HFFc6 (cell line): ENCODE data around the gene PRPF40A. TPM values are rescaled to one million over a fixed set of nuclear protein-coding genes. Genes with fewer than 3 reads are reported as not detected.
"Not testable (repeated sequence)": the region's sequence is repeated elsewhere in the genome, so short reads cannot be mapped to it uniquely, and the experiment has no call there.

ENCODE experiments used
- DNase-seq: peaks from one replicate; pipeline ENCODE4 v3.0.0-alpha.2; 2018
- H3K27ac Mint-ChIP-seq: 2 replicates; pipeline ENCODE4 v1.8.0; 2020; ENCODE audit warnings: mild to moderate bottlenecking, mixed read lengths
- H3K27me3 Mint-ChIP-seq: 2 replicates; pipeline ENCODE4 v1.8.0; 2021; ENCODE audit warnings: mild to moderate bottlenecking, moderate library complexity, mixed read lengths; ENCODE audit not compliant: insufficient read depth
- H3K36me3 Mint-ChIP-seq: 2 replicates; pipeline ENCODE4 v1.8.0; 2021; ENCODE audit warnings: low read depth, mixed read lengths
- H3K4me1 Mint-ChIP-seq: 2 replicates; pipeline ENCODE4 v1.8.0; 2020; ENCODE audit warnings: low read depth, mixed read lengths
- H3K4me3 Mint-ChIP-seq: 2 replicates; pipeline ENCODE4 v1.8.0; 2020; ENCODE audit warnings: mild to moderate bottlenecking, moderate library complexity, mixed read lengths
- H3K9me3 Mint-ChIP-seq: 2 replicates; pipeline ENCODE4 v1.8.0; 2020; ENCODE audit warnings: mild to moderate bottlenecking, mixed read lengths
- CTCF ChIP-seq: fragments of 200-600 bp; sonication (generic); IDR thresholded peaks from 2 replicates; pipeline ENCODE4 v1.5.0; 2021; ENCODE audit warnings: antibody characterized with exemption, mild to moderate bottlenecking
- total RNA-seq, 6 experiments: library from RNA; stranded (reverse); fragmentation: NEBNext Ultra II Directional; extraction: Animal tissue kit (Norgen Biotek cat#: 25700); gene quantifications; 2 replicates in 1 of 6; 3 replicates in 5 of 6; pipeline ENCODE4 v1.2.3, GENCODE V29; 2021

The PRPF40A gene
- total RNA-seq, 6 experiments from 2014 or later: 88.8 to 105 (median 99.1) TPM

- no peak overlapping the region for H3K4me3 Mint-ChIP-seq
- no peaks in the 10 kb centered on the region for H3K27me3 Mint-ChIP-seq
- peaks cover 12% of the 10 kb centered on the region for H3K36me3 Mint-ChIP-seq
- no peak overlapping the region for H3K27ac Mint-ChIP-seq
- H3K9me3 Mint-ChIP-seq: no peaks in the 10 kb centered on the region
- H3K4me1 Mint-ChIP-seq: no peaks in the 10 kb centered on the region
- no peak for TF ChIP-seq CTCF
- DNase-seq: no peak
Measured at GRCh38 chr2:152738438-152738837, 21.2 kb upstream of the PRPF40A start.

- not testable (repeated sequence) for H3K9me3 Mint-ChIP-seq, H3K27me3 Mint-ChIP-seq, H3K4me3 Mint-ChIP-seq, H3K4me1 Mint-ChIP-seq, DNase-seq, H3K27ac Mint-ChIP-seq
- peaks cover 12% of the 10 kb centered on the region for H3K36me3 Mint-ChIP-seq
Measured at GRCh38 chr2:152737509-152737908, 20.2 kb upstream of the PRPF40A start.

GRCh38 chr2:152730591-152731333 is 13.5 kb upstream of the PRPF40A start:
- H3K27ac Mint-ChIP-seq: no peak overlapping the region
- no peaks in the 10 kb centered on the region for H3K4me1 Mint-ChIP-seq
- TF ChIP-seq CTCF: no peak
- no peaks in the 10 kb centered on the region for H3K36me3 Mint-ChIP-seq
- DNase-seq: no peak
- no peaks in the 10 kb centered on the region for H3K9me3 Mint-ChIP-seq
- H3K4me3 Mint-ChIP-seq: no peak overlapping the region
- H3K27me3 Mint-ChIP-seq: no peaks in the 10 kb centered on the region

GRCh38 chr2:152729844-152730243 is 12.6 kb upstream of the PRPF40A start:
- no peak for DNase-seq
- H3K36me3 Mint-ChIP-seq: no peaks in the 10 kb centered on the region
- H3K27ac Mint-ChIP-seq: no peak overlapping the region
- H3K9me3 Mint-ChIP-seq: no peaks in the 10 kb centered on the region
- H3K4me1 Mint-ChIP-seq: peaks cover 8% of the 10 kb centered on the region; the same call in 1 of the 2 replicates
- H3K4me3 Mint-ChIP-seq: no peak overlapping the region
- no peaks in the 10 kb centered on the region for H3K27me3 Mint-ChIP-seq
- no peak for TF ChIP-seq CTCF

- no peak overlapping the region for H3K4me3 Mint-ChIP-seq
- no peak for TF ChIP-seq CTCF
- H3K27me3 Mint-ChIP-seq: peaks cover under 1% of the 10 kb centered on the region; the same call in 1 of the 2 replicates
- no peak overlapping the region for H3K27ac Mint-ChIP-seq
- peaks cover 41% of the 10 kb centered on the region for H3K4me1 Mint-ChIP-seq
- DNase-seq: no peak
- no peaks in the 10 kb centered on the region for H3K9me3 Mint-ChIP-seq
- peaks cover 9% of the 10 kb centered on the region; the same call in 1 of the 2 replicates for H3K36me3 Mint-ChIP-seq
Measured at GRCh38 chr2:152723918-152724317, 6.7 kb upstream of the PRPF40A start.

- H3K36me3 Mint-ChIP-seq, H3K4me3 Mint-ChIP-seq, H3K27me3 Mint-ChIP-seq, DNase-seq, H3K9me3 Mint-ChIP-seq, H3K27ac Mint-ChIP-seq: not testable (repeated sequence)
- peaks cover 41% of the 10 kb centered on the region for H3K4me1 Mint-ChIP-seq
Measured at GRCh38 chr2:152722639-152723038, 5.4 kb upstream of the PRPF40A start.
